Loucy (cell line): ENCODE data around the gene GRB10.

Experiments used
- H2AFZ ChIP-seq: fragments of 200-600 bp; sonication (generic); 2 replicates; pipeline ENCODE4 v1.6.0; 2016; ENCODE audit warnings: antibody characterized with exemption, mild to moderate bottlenecking, low read length, moderate library complexity
- H3F3A ChIP-seq: fragments of 200-600 bp; 2 replicates; pipeline ENCODE4 v1.6.0; 2016; ENCODE audit warnings: antibody characterized with exemption, low read depth, mild to moderate bottlenecking
- H3K27me3 ChIP-seq: fragments of 200-600 bp; sonication (generic); 2 replicates; pipeline ENCODE4 v1.6.1; 2014; ENCODE audit warnings: low read length, mild to moderate bottlenecking; ENCODE audit not compliant: insufficient read depth, poor library complexity, severe bottlenecking
- H3K36me3 ChIP-seq: fragments of 200-600 bp; sonication (generic); 2 replicates; pipeline ENCODE4 v1.6.1; 2016; ENCODE audit warnings: low read length; ENCODE audit not compliant: insufficient read depth
- H3K4me1 ChIP-seq: fragments of 200-600 bp; sonication (generic); 2 replicates; pipeline ENCODE4 v1.5.1; 2014; ENCODE audit warnings: low read length, mild to moderate bottlenecking; ENCODE audit not compliant: insufficient read depth, poor library complexity, severe bottlenecking
- H3K4me2 ChIP-seq: fragments of 200-600 bp; sonication (generic); 2 replicates; pipeline ENCODE4 v1.6.0; 2014; ENCODE audit warnings: antibody characterized with exemption, low read length, low read depth, mild to moderate bottlenecking; ENCODE audit not compliant: poor library complexity, severe bottlenecking
- H3K4me3 ChIP-seq: fragments of 200-600 bp; sonication (generic); 2 replicates; pipeline ENCODE4 v1.5.1; 2014; ENCODE audit warnings: low read length, mild to moderate bottlenecking, mixed read lengths; ENCODE audit not compliant: poor library complexity, severe bottlenecking
- H3K79me2 ChIP-seq: fragments of 200-600 bp; sonication (generic); 2 replicates; pipeline ENCODE4 v1.6.1; 2014; ENCODE audit warnings: low read length; ENCODE audit not compliant: insufficient read depth
- H3K9ac ChIP-seq: fragments of 200-600 bp; sonication (generic); 2 replicates; pipeline ENCODE4 v1.6.0; 2014; ENCODE audit warnings: mild to moderate bottlenecking, low read depth, low read length, moderate library complexity; ENCODE audit not compliant: poor library complexity, severe bottlenecking
- H3K9me2 ChIP-seq: fragments of 200-600 bp; sonication (generic); replicated peaks from 2 replicates; pipeline ENCODE4 v1.6.1; 2016; ENCODE audit warnings: low read depth, low read length, mixed read lengths
- H3K9me3 ChIP-seq: fragments of 200-600 bp; sonication (generic); 2 replicates; pipeline ENCODE4 v1.6.1; 2014; ENCODE audit warnings: mild to moderate bottlenecking, antibody characterized with exemption, low read length, low read depth; ENCODE audit not compliant: insufficient read depth
- H4K20me1 ChIP-seq: fragments of 200-600 bp; sonication (generic); 2 replicates; pipeline ENCODE4 v1.6.0; 2014; ENCODE audit warnings: antibody characterized with exemption, low read length, mild to moderate bottlenecking; ENCODE audit not compliant: insufficient read depth, poor library complexity, severe bottlenecking
- EZH2phosphoT487 ChIP-seq: fragments of 200-600 bp; IDR thresholded peaks from 2 replicates; pipeline ENCODE4 v1.6.1; 2018; ENCODE audit warnings: antibody characterized with exemption, mild to moderate bottlenecking, moderate library complexity, borderline replicate concordance
- TF ChIP-seq, protein P1 (sequence below): fragments of 200-600 bp; sonication (generic); conservative IDR thresholded peaks from 2 replicates; pipeline ENCODE4 v1.5.1; 2014; ENCODE audit warnings: mild to moderate bottlenecking, antibody characterized with exemption, low read length

Gene GRB10

DNA sequence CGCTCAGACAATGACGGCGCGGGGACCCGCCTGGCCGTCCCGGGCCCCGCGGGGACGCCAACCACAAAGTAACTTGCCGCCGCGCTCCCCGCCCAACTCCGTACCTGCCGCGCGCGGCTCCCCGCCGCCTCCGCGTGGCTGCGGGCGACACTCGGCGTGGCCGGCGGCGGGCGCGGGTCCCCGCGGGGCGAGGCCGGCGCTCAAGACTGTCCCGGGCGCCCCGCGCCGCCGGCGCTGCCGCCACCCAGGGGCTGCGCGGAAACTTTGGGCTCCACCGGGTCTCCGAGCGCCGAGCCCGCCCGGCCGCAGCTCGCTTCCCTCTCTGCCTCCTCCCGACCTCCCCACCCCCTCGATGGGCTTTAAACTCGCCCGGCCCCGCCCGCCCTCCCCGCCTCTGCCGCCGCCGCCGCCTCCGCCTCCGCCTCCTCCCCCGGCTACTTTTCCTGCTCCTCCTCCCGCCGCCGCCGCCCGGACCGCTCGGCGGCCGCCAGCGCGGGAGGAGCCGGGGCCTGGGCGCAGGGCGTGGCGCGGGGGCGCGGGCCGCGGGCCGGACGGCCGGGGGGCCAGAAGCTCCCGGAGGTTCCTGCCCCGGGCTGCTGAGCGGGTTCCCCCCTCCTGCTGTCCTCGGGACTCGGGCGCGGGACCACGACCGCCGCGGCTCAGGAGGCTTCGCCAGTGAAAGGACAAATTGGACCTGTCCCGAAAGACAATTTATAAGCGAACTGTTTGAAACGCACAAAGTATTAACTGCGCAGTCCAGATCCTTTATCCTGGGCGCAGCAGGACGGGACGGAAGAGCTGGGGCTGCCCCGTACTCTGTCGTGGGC lies 10.6 kb upstream of the GRB10 start:
- Histone ChIP-seq H4K20me1 (no peaks in the 10 kb centered on the region), H2AFZ (no peak overlapping the region), H3K36me3 (no peaks in the 10 kb centered on the region), H3K4me1 (no peaks in the 10 kb centered on the region), H3K9ac (no peak overlapping the region), H3K27me3 (no peaks in the 10 kb centered on the region), H3K4me2 (no peak overlapping the region), H3K79me2 (no peaks in the 10 kb centered on the region), H3K9me2 (no peaks in the 10 kb centered on the region), H3K4me3 (no peak overlapping the region), H3K9me3 (no peaks in the 10 kb centered on the region), H3F3A (no peaks in the 10 kb centered on the region)
- no peak for TF ChIP-seq EZH2phosphoT487
- TF ChIP-seq, protein P1, sequence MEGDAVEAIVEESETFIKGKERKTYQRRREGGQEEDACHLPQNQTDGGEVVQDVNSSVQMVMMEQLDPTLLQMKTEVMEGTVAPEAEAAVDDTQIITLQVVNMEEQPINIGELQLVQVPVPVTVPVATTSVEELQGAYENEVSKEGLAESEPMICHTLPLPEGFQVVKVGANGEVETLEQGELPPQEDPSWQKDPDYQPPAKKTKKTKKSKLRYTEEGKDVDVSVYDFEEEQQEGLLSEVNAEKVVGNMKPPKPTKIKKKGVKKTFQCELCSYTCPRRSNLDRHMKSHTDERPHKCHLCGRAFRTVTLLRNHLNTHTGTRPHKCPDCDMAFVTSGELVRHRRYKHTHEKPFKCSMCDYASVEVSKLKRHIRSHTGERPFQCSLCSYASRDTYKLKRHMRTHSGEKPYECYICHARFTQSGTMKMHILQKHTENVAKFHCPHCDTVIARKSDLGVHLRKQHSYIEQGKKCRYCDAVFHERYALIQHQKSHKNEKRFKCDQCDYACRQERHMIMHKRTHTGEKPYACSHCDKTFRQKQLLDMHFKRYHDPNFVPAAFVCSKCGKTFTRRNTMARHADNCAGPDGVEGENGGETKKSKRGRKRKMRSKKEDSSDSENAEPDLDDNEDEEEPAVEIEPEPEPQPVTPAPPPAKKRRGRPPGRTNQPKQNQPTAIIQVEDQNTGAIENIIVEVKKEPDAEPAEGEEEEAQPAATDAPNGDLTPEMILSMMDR: no peak

DNA sequence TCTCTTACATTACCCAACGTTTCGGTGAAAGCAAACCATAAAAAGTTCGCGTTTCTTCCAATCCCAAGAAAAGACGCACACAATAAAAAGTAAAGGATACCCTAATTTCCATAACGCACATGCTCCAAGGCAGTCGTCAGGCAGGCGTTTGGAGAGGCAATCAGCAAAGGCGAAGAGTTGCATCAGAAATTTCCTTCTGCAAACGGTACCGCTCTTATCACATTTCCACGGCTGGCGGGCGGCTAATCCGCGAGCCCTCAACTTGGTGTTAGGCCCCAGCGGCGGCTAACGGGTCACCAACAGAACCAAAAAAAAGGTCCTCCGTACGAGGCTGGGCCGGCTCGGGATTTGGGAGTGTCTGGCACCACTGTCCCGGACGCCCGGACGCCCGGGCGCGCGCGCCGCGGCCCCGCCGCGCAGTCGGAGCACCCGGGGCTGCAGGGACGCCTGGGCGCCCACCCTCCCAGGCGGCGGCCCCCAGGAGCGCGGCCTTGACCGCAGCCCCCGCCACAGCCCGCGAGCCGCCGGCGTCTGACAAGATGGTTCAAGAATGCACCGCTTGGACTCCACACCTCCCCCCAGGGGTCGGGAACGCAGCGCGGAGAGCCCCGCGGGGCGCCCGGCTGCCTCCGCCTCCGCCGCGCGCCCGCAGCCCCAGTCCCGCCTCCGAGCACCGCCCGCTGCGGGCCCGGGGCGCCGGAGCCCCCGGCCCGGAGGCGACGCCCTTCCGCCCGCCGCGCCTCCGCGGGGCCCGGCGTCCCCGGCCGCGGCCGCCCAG lies 9.8 kb upstream of the GRB10 start:
- Histone ChIP-seq H3K4me1 (no peaks in the 10 kb centered on the region), H3K9ac (no peak overlapping the region), H3K79me2 (no peaks in the 10 kb centered on the region), H3K4me2 (no peak overlapping the region), H3K4me3 (no peak overlapping the region), H3K36me3 (no peaks in the 10 kb centered on the region), H3K9me2 (no peaks in the 10 kb centered on the region), H4K20me1 (no peaks in the 10 kb centered on the region), H3K9me3 (no peaks in the 10 kb centered on the region), H3K27me3 (no peaks in the 10 kb centered on the region), H3F3A (no peaks in the 10 kb centered on the region), H2AFZ (no peak overlapping the region)
- TF ChIP-seq, protein P1: no peak
- no peak for TF ChIP-seq EZH2phosphoT487

DNA sequence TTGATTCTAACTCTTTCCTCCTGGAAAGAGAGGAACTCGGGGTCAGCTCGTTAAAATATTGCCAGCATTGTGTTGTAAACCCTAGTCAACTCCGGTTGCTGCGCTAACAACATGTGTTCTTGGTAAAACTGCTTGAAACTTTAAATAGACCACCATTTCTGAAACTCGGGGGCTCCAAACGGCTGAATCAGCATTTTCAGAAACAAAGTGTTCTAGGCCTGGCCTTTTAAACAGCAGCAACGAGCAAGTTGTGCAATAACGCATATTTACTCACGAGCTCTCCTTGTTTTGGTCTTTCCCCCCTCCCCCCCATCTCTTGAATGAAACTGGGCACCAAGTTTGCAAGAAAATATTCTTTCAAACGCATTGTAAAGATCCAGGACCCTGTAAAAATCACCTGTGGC lies 9.2 kb upstream of the GRB10 start:
- Histone ChIP-seq H3K9me3 (no peaks in the 10 kb centered on the region), H3K27me3 (no peaks in the 10 kb centered on the region), H3F3A (no peaks in the 10 kb centered on the region), H3K9me2 (no peaks in the 10 kb centered on the region), H3K9ac (no peak overlapping the region), H3K4me2 (no peak overlapping the region), H3K36me3 (no peaks in the 10 kb centered on the region), H3K79me2 (no peaks in the 10 kb centered on the region), H2AFZ (no peak overlapping the region), H3K4me3 (no peak overlapping the region), H4K20me1 (no peaks in the 10 kb centered on the region), H3K4me1 (no peaks in the 10 kb centered on the region)
- TF ChIP-seq, protein P1: no peak
- no peak for TF ChIP-seq EZH2phosphoT487
